ENCODE data around the gene IQSEC1.
A peak's percentile ranks its signal among the peaks of the same experiment; 100 is the strongest.

Gene IQSEC1

GRCh38 chr3:13028010-13028821 lies 45.0 kb downstream of the IQSEC1 start:
- DNase-seq (ENCODE audit: low spot score), result no peak

- no peak for DNase-seq (ENCODE audit: low spot score)
Observed at GRCh38 chr3:13027154-13027553, 46.1 kb downstream of the IQSEC1 start.

- no peak for DNase-seq (ENCODE audit: low spot score)
Observed at GRCh38 chr3:13026534-13026933, 46.7 kb downstream of the IQSEC1 start.

- no peak for DNase-seq (ENCODE audit: low spot score)
Observed at GRCh38 chr3:13025778-13026518, 47.3 kb downstream of the IQSEC1 start.

DNA sequence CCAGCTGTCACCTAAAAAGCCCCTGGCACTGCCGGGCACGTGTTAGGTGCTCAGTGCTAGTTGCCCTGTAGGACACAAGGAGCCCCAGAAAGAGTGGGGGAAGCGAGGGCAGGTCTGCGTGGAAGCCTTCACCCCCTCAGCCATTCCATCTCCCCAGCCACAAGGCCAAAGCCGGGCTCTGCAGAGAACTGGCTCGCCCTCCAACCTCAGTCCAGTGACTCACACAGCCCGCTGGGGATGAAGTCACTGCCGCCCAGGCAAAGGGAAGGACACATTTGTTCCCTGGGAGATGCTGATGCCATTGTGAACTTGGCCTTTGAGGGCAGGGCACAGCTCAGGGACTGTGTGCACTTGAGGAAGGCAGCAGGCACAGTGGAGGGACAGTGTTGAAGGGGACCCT lies 48.1 kb downstream of the IQSEC1 start:
- DNase-seq (ENCODE audit: low spot score), result peak; percentile 60

DNA sequence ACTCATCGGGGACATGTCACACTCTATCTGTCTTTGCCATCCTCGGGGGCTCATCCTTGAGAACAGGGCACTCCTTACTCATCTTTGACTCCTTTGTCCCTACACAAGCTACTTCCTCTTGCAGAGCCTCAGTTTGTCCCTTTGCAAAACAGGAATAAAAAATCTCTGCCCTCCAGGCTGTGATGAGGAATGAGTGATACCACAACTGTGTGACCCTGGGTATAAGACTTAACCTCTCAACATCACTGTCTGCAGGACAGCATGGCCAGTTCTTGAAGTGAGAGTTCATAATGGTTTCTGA lies 48.5 kb downstream of the IQSEC1 start:
- DNase-seq (ENCODE audit: low spot score), result no peak

DNA sequence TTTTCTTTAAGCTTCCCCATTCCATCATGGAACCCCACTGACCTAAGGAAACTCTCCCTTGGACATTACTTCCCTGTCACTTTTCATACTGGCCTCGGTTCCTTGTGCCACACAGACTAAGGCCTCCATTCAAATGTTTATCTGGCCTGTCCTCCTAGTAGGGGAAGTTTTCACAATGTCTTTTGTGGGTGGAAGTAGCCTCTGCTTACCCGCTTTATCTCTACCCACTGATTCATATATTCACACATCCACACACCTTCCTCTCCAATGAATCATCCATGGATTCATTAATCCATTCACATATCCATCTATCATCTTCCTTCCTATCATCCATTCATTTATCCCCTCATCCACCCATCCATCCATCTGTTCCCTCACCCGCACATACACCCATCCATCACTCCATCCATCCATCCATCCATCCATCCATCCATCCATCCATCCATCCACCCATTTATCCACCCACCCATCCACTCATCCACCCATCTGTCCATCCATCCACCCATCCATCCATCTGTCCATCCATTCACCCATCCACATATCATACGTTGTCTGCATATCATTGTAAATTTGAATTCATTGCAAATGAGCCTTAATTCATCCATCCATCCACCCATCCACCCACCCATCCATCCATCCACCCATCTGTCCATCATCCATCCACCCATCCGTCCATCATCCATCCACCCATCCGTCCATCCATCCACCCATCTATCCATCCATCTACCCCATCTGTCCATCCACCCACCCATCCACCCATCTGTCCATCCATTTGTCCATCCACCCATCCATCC lies 49.1 kb downstream of the IQSEC1 start:
- no peak for DNase-seq (ENCODE audit: low spot score)

GRCh38 chr3:13023235-13023970 lies 49.8 kb downstream of the IQSEC1 start:
- no peak for DNase-seq (ENCODE audit: low spot score)

- DNase-seq (ENCODE audit: low spot score), result no peak
Observed at GRCh38 chr3:13022348-13023234, 50.6 kb downstream of the IQSEC1 start.

GRCh38 chr3:13021141-13022114 lies 51.8 kb downstream of the IQSEC1 start:
- DNase-seq (ENCODE audit: low spot score), result no peak

DNA sequence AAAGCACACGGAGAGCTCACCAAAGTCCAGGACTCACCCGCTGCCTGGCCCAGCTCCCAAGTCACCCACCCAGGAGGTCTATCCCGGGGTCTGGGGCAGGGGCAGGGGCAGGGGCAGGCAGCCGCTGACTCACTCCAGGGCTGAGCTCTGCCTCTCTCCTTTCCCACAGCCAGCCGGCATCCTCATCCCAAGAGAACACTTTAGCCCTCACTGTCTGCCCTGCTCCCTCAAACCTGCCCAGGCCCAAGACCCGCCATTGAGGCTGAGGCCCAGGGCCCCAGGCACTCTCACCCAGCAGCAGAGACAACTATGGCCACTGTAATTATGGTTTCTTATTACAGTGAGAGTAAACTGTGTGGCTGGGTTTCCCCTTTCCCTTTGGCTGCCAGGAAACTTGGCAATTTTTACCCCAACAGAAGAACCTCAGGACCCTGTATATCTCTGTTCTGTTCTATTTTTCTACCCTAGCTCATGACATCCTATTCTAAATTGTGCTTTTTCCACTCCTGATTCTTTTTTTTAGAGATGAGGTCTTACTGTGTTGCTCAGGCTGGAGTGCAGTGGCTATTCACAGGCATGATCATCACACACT lies 53.0 kb downstream of the IQSEC1 start:
- no peak for DNase-seq (ENCODE audit: low spot score)

DNA sequence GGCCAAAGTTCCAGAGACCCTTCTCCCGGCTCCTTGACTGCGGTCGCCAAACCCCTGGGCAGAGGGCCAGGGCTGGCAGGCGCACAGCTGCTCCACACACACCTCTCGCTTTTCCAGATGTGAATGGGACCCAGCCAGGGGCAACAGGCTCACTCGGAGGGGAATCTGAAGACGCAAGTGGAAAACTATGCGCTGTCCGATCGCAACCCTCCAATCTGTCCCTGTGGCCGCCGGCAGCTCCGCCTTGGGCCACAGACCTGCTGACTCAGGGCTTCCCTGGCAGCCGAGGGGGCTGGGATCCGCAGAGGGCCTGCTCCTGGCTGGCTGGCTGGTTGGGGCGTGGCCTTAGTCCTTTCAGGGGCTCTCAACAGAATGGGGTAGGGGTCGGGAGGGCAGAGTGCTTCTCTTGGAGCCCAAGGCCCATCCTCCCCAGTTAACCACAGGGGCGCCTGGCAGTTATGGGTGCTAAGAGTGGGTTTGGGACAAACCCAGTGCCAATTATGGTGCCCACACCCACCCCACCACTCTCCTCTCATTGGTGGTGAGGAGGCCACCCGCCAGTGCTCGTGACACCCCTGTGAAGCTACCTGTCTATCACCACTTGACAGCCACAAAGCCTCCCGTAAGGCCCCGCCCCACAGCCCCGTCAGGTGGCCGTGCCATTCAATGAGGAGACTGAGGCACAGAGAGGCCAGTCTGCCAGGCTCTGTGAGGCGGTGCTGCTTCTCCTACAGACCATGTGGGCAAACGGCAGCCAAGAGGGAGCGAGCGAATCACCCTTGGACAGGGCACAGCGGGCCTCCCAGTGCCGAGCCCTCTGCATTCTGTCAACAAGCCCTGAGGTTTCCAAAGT lies 53.8 kb downstream of the IQSEC1 start:
- DNase-seq (ENCODE audit: low spot score), result no peak

DNA sequence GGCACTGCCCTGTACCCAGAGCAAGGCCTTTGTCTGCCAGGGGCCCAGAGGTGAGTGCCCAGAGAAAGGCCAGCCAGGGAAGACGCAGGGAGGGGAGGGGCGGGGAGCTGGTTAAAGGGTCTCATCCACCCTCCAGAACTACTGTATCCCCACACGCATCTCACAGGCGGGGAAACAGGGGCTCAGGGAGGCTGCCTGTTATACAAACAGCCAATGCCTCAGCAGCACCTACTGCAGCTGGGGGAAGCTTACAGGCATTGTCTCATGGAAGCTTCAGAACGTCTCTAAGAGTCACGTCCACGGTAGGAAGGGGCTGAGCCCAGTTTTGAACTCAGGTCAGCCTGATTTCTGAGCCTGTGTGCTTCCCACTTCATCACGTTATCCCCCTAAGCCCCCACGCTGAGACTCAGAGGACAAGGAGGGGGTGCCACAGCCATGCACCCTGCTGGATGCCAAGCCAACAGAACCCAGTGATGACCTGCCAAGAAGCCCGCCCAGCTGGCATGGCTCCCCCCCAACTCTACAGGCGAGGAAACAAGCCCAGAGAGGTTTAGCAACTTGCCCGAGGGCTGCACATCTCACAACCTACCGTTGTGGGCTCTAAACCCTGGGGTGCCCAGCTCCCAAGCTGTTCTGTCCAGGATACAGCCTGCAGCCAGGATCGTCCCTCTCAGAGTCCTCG lies 54.5 kb downstream of the IQSEC1 start:
- DNase-seq (ENCODE audit: low spot score), result no peak

DNA sequence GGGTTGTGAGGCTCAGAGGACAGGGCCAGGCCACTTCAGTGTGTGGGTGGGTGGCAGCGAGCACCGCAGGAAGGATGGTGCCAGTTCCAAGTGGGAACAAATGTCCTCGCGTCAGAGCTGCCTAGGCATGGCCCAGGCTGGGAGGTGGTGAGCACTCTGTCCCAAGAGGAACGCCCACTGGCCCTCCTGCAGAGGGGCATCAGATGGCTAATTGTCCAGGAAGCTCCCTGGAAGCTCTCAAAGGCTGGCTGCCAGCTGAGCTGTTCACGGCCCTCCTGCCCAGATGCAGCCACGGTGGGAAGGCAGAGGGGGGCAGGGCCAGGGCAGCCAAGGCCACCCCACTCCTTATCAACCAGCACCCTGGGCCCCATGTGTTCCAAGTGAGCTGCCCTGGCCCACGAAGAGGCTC lies 55.2 kb downstream of the IQSEC1 start:
- no peak for DNase-seq (ENCODE audit: low spot score)

DNA sequence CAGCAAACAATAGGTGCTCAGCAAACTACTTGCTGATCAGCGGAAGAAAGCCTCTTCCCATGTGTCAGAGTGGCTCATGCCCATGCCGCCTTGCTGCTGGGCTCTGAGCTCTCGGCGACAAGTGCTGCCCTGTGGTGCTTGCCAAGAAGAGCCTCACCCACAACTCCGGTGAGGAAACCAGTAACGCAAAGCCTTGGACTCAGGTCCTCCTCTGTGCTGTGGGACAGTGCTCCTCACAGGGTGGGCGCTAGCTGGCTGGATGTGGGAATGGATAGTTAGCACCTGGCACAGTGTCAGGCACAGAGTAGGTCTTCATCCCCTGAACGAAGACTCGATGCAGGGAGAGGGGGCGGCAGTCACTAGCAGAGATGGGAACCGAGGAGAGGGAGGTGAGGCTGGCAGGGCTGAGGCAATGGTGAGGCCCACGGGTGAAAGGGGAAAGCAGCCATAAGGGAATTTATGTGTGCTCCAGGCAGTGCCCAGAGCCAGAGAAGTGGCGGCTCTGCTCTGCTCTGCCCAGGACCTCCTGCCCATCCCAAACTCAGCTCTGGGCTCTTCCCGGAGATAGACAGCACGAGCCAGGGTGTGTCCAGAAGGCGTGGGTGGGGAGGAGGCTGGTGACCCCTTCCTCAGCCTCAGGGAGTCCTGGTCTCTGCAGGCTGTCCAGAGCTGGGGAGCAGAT lies 55.7 kb downstream of the IQSEC1 start:
- DNase-seq (ENCODE audit: low spot score), result no peak

DNA sequence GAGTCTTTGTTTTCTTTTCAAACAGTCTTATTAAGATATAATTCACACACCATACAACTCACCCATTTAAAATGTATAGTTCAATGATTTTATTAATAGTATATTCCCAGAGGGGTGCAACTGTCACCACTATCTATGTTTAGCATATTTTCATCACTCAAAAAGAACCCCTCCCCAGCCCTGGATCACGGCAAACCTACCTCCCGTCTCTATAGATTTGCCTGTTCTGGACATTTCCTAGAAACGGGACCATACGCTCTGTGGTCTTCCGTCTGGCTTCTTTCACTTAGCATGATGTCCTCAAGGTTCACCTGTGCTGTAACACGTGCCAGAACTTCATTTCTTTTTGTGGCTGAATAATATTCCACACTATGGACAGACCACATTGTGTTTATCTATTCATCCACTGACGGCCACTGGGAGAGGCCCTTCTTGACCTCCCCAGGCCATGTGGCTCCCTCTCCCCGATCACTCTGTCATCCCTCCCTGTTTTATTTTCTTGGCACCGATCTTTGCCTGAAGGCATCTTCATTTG lies 56.4 kb downstream of the IQSEC1 start:
- no peak for DNase-seq (ENCODE audit: low spot score)

DNA sequence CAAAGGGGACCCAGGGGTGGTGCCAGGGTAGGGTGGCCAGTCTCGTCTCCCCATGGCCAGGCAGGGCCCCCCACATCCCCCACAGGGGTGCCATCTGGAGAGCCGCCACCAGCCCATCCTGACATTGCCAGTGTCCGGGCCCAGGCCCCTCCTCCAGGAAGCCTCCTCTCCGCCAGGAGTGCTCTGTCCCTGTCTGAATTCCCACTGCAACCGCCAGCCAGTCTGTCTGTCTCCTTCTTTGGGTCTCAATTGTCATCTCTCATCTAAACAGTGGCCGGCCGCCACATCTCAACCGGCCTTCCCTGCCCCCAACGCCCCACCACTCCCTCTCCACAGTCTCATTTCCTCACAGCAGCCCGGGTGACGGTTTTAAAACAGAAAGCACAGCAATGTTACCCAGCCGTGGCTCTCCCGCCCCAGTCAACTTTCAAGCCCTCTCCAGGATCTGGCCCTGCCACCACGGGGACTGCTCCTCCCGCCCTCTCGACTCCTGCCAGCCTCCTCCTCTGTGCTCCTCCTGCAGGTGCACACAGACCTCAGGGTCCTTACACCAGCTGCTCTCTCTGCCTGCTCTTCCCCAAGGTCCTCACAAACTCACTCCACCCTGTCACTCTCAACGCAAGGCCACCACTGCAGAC lies 57.0 kb downstream of the IQSEC1 start:
- DNase-seq (ENCODE audit: low spot score), result no peak

Data from RKO (cell line).